WTC11 (cell line): Measurements from ENCODE around the gene DUSP1. TPM values are rescaled to one million over a fixed set of nuclear protein-coding genes. Genes with fewer than 3 reads are reported as not detected.

Source experiments
- ATAC-seq: fragments of 200-7000 bp; cut with Tn5 transposase; 2 replicates; pipeline ENCODE4 v1.10.0; 2021; ENCODE audit warnings: mild to moderate bottlenecking, moderate library complexity
- CTCF ChIA-PET: fragments of 300-600 bp; sonication (Branson Sonifier 250); formaldehyde crosslinking; loops from one replicate; lab custom pipeline; 2021; ENCODE audit warnings: antibody characterized with exemption; lab: Charles Lee
- POLR2A ChIA-PET: fragments of 350-600 bp; sonication (Branson Sonifier 250); formaldehyde crosslinking; loops from one replicate; lab custom pipeline; 2021; ENCODE audit warnings: antibody characterized with exemption; lab: Charles Lee
- DNase-seq: peaks from one replicate; pipeline ENCODE4 v3.0.0; 2021; ENCODE audit warnings: low spot score
- H3K27ac Mint-ChIP-seq: 2 replicates; pipeline ENCODE4 v1.8.0; 2021; ENCODE audit warnings: mixed read lengths
- H3K27me3 Mint-ChIP-seq: 2 replicates; pipeline ENCODE4 v1.8.0; 2021; ENCODE audit warnings: low read depth, mild to moderate bottlenecking, moderate library complexity, mixed read lengths
- H3K36me3 Mint-ChIP-seq: 2 replicates; pipeline ENCODE4 v1.8.0; 2021; ENCODE audit warnings: mixed read lengths
- H3K4me1 Mint-ChIP-seq: 2 replicates; pipeline ENCODE4 v1.8.0; 2022; ENCODE audit warnings: mixed read lengths
- H3K4me3 Mint-ChIP-seq: 2 replicates; pipeline ENCODE4 v1.8.0; 2021; ENCODE audit warnings: mild to moderate bottlenecking, moderate library complexity, mixed read lengths
- H3K9me3 Mint-ChIP-seq: 2 replicates; pipeline ENCODE4 v1.8.0; 2021; ENCODE audit warnings: mixed read lengths
- AR ChIP-seq: fragments of 250-450 bp; sonication (Bioruptor Pico); IDR thresholded peaks from 2 replicates; pipeline ENCODE4 v1.9.0; 2021; ENCODE audit warnings: mild to moderate bottlenecking
- CTCF ChIP-seq: fragments of 200-600 bp; IDR thresholded peaks from 2 replicates; pipeline ENCODE4 v1.8.0; 2022; ENCODE audit warnings: antibody characterized with exemption
- E2F5 ChIP-seq: sonication (generic); formaldehyde crosslinking; IDR thresholded peaks from 2 replicates; pipeline ENCODE4 v1.8.1; 2022; ENCODE audit warnings: mild to moderate bottlenecking, moderate library complexity, missing genetic modification reagents
- ETV6 ChIP-seq: sonication (generic); formaldehyde crosslinking; IDR thresholded peaks from 2 replicates; pipeline ENCODE4 v1.8.1; 2022; ENCODE audit warnings: mild to moderate bottlenecking, missing genetic modification reagents
- FOXK1 ChIP-seq: sonication (generic); formaldehyde crosslinking; IDR thresholded peaks from 2 replicates; pipeline ENCODE4 v1.8.0; 2022; ENCODE audit warnings: mild to moderate bottlenecking, moderate library complexity, missing genetic modification reagents
- FOXP4 ChIP-seq: sonication (generic); formaldehyde crosslinking; IDR thresholded peaks from 2 replicates; pipeline ENCODE4 v1.8.0; 2022; ENCODE audit warnings: mild to moderate bottlenecking, missing genetic modification reagents
- HMGA2 ChIP-seq: fragments of 250-450 bp; sonication (Bioruptor Pico); IDR thresholded peaks from 2 replicates; pipeline ENCODE4 v1.4.0; 2021; ENCODE audit warnings: mild to moderate bottlenecking, moderate library complexity
- IRF2 ChIP-seq: sonication (generic); formaldehyde crosslinking; IDR thresholded peaks from 2 replicates; pipeline ENCODE4 v1.8.0; 2022; ENCODE audit warnings: low read depth, missing genetic modification reagents, borderline replicate concordance
- JAZF1 ChIP-seq: fragments of 250-450 bp; sonication (Bioruptor Pico); IDR thresholded peaks from 2 replicates; pipeline ENCODE4 v1.9.0; 2021; ENCODE audit warnings: moderate library complexity, mild to moderate bottlenecking, inconsistent platforms
- JUN ChIP-seq: sonication (generic); formaldehyde crosslinking; IDR thresholded peaks from 2 replicates; pipeline ENCODE4 v1.8.0; 2023; ENCODE audit warnings: mild to moderate bottlenecking, missing genetic modification reagents
- MAX ChIP-seq: sonication (generic); formaldehyde crosslinking; IDR thresholded peaks from 2 replicates; pipeline ENCODE4 v1.8.0; 2022; ENCODE audit warnings: mild to moderate bottlenecking, missing genetic modification reagents
- PRDM15 ChIP-seq: sonication (generic); formaldehyde crosslinking; IDR thresholded peaks from 2 replicates; pipeline ENCODE4 v1.8.0; 2022; ENCODE audit warnings: missing genetic modification reagents
- SMAD3 ChIP-seq: sonication (generic); formaldehyde crosslinking; IDR thresholded peaks from 2 replicates; pipeline ENCODE4 v1.8.0; 2022; ENCODE audit warnings: missing genetic modification reagents, mild to moderate bottlenecking, borderline replicate concordance
- TP53 ChIP-seq: sonication (generic); formaldehyde crosslinking; IDR thresholded peaks from 2 replicates; pipeline ENCODE4 v1.8.1; 2023; ENCODE audit warnings: mild to moderate bottlenecking, missing genetic modification reagents
- USF2 ChIP-seq: sonication (generic); formaldehyde crosslinking; IDR thresholded peaks from 2 replicates; pipeline ENCODE4 v1.8.1; 2023; ENCODE audit warnings: mild to moderate bottlenecking, missing genetic modification reagents, moderate library complexity
- ZNF425 ChIP-seq: fragments of 250-450 bp; sonication (Bioruptor Pico); conservative IDR thresholded peaks from 2 replicates; pipeline ENCODE4 v1.9.0; 2021; ENCODE audit warnings: mild to moderate bottlenecking
- ZSCAN18 ChIP-seq: fragments of 250-450 bp; sonication (Bioruptor Pico); IDR thresholded peaks from 2 replicates; pipeline ENCODE4 v2.1.2; 2022; ENCODE audit warnings: mild to moderate bottlenecking, moderate library complexity
- total RNA-seq: library from RNA; stranded (reverse); gene quantifications from 3 replicates; pipeline ENCODE4 v1.2.3, GENCODE V29; 2021

The DUSP1 gene
- total RNA-seq, 1 experiment from 2014 or later: 9.5 TPM

GRCh38 chr5:172739375-172739774 lies 31.6 kb downstream of the DUSP1 start (continued):
- TF ChIP-seq FOXP4 (CRISPR knock-in tag) (no peak), IRF2 (no peak), ZSCAN18 (no peak), AR (CRISPR knock-in tag) (no peak)

- Mint-ChIP-seq H3K4me1 (no peaks in the 10 kb centered on the region), H3K27me3 (peaks cover 17% of the 10 kb centered on the region), H3K9me3 (no peaks in the 10 kb centered on the region), H3K36me3 (no peaks in the 10 kb centered on the region), H3K27ac (no peak overlapping the region), H3K4me3 (no peak overlapping the region)
- ChIA-PET POLR2A (no interaction called here), CTCF (no interaction called here)
- DNase-seq: no peak
- peak; percentile 25; the same call in 1 of the 2 replicates for ATAC-seq
- TF ChIP-seq JAZF1 (CRISPR knock-in tag) (no peak), USF2 (no peak), ETV6 (CRISPR knock-in tag) (no peak), HMGA2 (no peak), SMAD3 (CRISPR knock-in tag) (no peak), ZNF425 (CRISPR knock-in tag) (no peak), JUN (CRISPR knock-in tag) (no peak), CTCF (no peak), PRDM15 (CRISPR knock-in tag) (no peak), FOXK1 (CRISPR knock-in tag) (no peak), E2F5 (CRISPR knock-in tag) (no peak), MAX (CRISPR knock-in tag) (no peak), TP53 (CRISPR knock-in tag) (no peak)
Observed at GRCh38 chr5:172736508-172737135, 34.4 kb downstream of the DUSP1 start.
